GM21576 (cell line): ENCODE results near the gene COQ10B.

Experiments used
- ATAC-seq: cut with Tn5 transposase; IDR thresholded peaks from one replicate; pipeline ENCODE4 v1.9.1; 2021; ENCODE audit warnings: mild to moderate bottlenecking, moderate library complexity; ENCODE audit not compliant: unreplicated experiment

Gene COQ10B

GRCh38 chr2:197499594-197500502 is 46.5 kb downstream of the COQ10B start, which contains the start of the genes HSPD1 and HSPE1:
HSPD1 (minus strand) TSS chr2:197499840; CDS start chr2:197498848, 992 bp downstream.
HSPE1 (plus strand) TSS chr2:197500379; CDS start chr2:197500437, 58 bp downstream.
- peak; percentile 75 for ATAC-seq

DNA sequence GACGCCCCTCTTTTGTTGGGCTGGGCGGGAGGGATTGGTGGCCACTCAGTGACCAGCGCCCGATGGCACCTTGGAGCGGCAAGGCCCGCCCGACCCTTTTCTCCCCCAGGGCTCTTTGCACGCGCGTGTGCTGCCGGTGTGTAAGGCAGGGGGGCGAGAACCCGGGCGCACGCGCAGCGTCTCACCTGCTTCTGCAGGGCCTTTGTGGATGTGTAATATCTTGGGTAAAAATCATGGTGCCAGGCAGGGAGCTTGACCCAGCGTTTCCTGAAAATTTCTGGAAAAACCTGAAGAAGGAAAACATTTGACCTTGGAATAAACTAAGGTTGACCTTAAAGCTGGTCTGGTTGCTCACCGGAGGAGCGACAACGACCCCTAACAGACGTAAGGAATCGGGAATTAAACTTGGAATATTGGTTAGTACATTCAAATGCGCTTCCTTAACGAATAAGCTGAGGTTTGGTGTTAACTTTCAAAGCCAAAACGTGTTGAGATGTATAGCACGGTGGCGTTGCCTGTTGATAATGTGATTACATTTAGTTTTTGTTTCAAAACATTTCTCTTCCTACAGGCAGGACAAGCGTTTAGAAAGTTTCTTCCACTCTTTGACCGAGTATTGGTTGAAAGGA is 47.3 kb downstream of the COQ10B start:
- peak; percentile 1 for ATAC-seq

GRCh38 chr2:197502201-197502600 is 48.8 kb downstream of the COQ10B start:
- no peak for ATAC-seq

DNA sequence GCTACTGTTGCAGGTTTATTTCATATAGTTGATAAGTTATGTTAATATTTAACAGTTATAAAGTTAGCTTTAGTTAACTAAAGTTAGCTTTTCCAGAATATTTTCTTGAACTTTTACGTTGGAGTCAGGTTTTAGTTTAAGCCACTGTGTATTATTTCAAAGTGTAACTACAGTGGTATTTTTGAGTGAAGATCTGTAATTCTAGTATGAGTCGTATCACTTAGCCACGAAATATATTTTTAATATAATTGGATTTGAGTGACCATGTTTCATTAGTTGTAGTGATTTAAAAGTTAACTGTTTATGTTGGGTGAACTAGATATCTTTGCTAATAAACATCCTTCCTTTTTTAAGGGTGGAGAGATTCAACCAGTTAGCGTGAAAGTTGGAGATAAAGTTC is 49.3 kb downstream of the COQ10B start:
- no peak for ATAC-seq

- no peak for ATAC-seq
Measured at GRCh38 chr2:197504000-197504399, 50.6 kb downstream of the COQ10B start.

DNA sequence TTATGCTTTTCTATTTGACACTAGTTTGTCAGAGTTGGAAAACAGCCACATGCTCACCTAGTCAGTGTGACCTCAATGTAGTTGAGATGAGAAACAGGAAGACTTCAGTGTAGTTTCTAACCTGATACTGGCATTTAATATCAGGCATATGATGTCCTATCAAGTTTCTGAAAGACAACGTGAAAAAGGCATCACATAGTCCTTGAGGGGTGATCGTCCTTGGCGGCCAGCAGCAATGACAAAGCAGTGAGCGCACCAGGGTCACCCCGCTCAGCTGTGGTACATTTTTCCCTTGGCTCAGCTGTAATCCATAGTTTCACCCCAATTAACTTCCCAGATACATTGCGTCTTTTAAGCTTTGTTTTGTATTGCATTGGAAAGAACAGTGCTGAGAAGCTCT is 51.2 kb downstream of the COQ10B start:
- no peak for ATAC-seq

DNA sequence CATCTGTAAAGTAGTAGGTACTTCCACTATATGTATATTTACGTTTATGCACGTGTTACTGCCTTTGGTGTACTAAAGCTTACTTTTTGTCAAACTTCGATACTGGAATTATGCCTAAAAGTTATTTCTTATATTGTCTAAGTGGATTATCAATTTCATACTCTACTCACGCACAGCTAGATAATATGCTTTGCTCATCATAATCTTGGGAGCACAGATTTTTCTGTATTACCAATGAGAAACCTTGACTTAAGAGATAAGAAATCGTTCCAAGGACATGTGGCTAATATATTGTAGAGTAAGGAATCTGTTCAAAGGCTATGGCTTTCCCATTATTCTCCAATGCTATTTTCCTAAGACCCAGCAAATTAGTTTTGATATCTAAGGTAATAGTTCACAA is 53.3 kb downstream of the COQ10B start:
- ATAC-seq: no peak

DNA sequence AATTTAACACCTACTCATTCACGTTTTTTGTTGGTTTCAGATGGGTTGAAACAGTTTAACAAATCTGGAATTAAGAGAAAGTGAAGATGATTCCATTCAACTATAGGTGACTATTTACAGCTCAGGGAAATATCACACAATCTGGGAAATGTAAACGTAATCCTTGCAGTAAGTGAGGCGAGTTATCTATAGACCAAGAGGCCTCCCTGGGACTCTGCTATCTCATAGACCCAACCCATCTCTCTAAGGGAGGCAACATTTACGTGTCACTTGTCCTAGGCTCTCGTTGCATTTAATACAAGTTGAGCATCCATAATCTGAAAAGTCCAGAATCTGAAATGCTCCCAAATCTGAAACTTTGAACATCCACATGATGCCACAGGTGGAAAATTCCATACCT is 60.6 kb downstream of the COQ10B start:
- ATAC-seq: no peak

DNA sequence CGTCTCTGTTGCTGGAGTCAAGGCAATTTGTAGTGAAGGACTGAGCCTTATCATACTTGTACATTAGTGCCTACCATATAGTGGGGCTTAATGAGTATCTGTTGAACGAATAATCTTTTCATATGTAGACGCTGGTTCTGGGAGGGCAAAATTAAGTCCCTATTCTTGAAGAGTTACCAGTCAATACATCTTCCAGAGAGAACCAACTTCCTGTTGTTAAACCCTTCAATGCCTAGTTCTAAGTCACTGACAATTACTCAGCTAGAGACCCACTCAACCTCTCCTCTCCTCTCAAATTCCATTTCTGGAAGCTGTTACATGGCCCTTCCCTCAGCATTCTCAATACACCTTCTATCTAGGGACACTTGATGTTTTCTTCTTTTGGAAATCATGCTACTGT is 61.4 kb downstream of the COQ10B start:
- ATAC-seq: no peak

GRCh38 chr2:197515315-197515738 is 62.0 kb downstream of the COQ10B start:
- ATAC-seq: peak; percentile 12

- peak; percentile 92 for ATAC-seq
Measured at GRCh38 chr2:197515739-197516392, 62.5 kb downstream of the COQ10B start, which contains the start of gene MOB4. MOB4 (plus strand) TSS chr2:197516066; CDS start chr2:197516087, 21 bp downstream.

DNA sequence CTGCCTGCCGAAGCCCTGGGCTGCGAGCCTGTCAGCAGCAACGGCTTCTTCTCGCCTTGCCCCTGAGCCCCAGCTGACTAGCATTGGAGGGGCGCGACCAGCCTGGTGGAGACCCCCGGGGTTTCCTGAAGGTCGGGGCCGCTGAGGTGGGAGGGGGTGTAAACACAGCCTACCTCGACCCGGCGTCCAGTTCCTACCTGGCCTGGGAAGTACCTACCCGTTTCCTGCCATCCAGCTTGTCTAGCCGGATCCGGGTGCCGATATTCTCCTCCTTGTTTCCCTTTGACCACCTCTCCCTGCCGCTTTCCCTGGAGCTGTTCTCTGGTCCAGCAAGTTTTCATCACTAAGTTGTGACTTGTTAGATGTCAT is 63.0 kb downstream of the COQ10B start:
- ATAC-seq: peak; percentile 17

GRCh38 chr2:197517150-197517549 is 63.8 kb downstream of the COQ10B start:
- no peak for ATAC-seq
